Activated CD4-positive, alpha-beta T cell treated with anti-CD3 and anti-CD28 coated beads, Interleukin-2, amount 10 ng/mL, durations not matched to agents 7 days and 5 days (primary cell): ENCODE data around the gene CHRM1. TPM values are rescaled to one million over a fixed set of nuclear protein-coding genes. Genes with fewer than 3 reads are reported as not detected.
"Not testable (repeated sequence)": the region's sequence is repeated elsewhere in the genome, so short reads cannot be mapped to it uniquely, and the experiment has no call there.

ENCODE experiments used
- CTCF ChIA-PET: fragments of 350-600 bp; sonication (Branson Sonifier 250); formaldehyde crosslinking; loops from one replicate; lab custom pipeline; 2021; ENCODE audit warnings: antibody characterized with exemption; lab: Charles Lee
- POLR2A ChIA-PET: fragments of 350-600 bp; sonication (Branson Sonifier 250); formaldehyde crosslinking; loops from one replicate; lab custom pipeline; 2021; ENCODE audit warnings: antibody characterized with exemption; lab: Charles Lee
- DNase-seq: peaks from one replicate; pipeline ENCODE4 v3.0.0-alpha.2; 2020
- H3K27ac Mint-ChIP-seq: one replicate; pipeline ENCODE4 v1.8.0; 2021; ENCODE audit warnings: mild to moderate bottlenecking, moderate library complexity, mixed read lengths
- H3K27me3 Mint-ChIP-seq: one replicate; pipeline ENCODE4 v1.8.0; 2021; ENCODE audit warnings: mixed read lengths
- H3K36me3 Mint-ChIP-seq: one replicate; pipeline ENCODE4 v1.8.0; 2021; ENCODE audit warnings: low read depth, mixed read lengths
- H3K4me1 Mint-ChIP-seq: one replicate; pipeline ENCODE4 v1.8.0; 2021; ENCODE audit warnings: mixed read lengths
- H3K4me3 Mint-ChIP-seq: one replicate; pipeline ENCODE4 v1.8.0; 2021; ENCODE audit warnings: mild to moderate bottlenecking, moderate library complexity, mixed read lengths
- H3K9me3 Mint-ChIP-seq: one replicate; pipeline ENCODE4 v1.8.0; 2021; ENCODE audit warnings: mixed read lengths
- total RNA-seq, 2 experiments: library from RNA; stranded (reverse); gene quantifications; one replicate each; pipeline ENCODE4 v1.2.3, GENCODE V29; 2021

CHRM1 gene
- total RNA-seq, 2 experiments from 2014 or later = not detected

GRCh38 chr11:62875698-62876478 lies 45.3 kb downstream of the CHRM1 start:
- CTCF ChIA-PET = interaction anchor here (0.7 to 1.0 kb wide), 2 partner anchors 38 to 72 kb away, joined by 3 read pairs; no protein-coding TSS in a partner anchor
- no peak overlapping the region for H3K27ac Mint-ChIP-seq
- no peaks in the 10 kb centered on the region for H3K27me3 Mint-ChIP-seq
- H3K4me1 Mint-ChIP-seq = peaks cover 19% of the 10 kb centered on the region
- POLR2A ChIA-PET = interaction anchor here (0.9 kb wide), 1 partner anchor 35 kb away, joined by 3 read pairs; no protein-coding TSS in a partner anchor
- DNase-seq = no peak
- peaks cover 15% of the 10 kb centered on the region for H3K36me3 Mint-ChIP-seq
- H3K4me3 Mint-ChIP-seq = no peak overlapping the region
- H3K9me3 Mint-ChIP-seq = no peaks in the 10 kb centered on the region

GRCh38 chr11:62874851-62875250 lies 46.3 kb downstream of the CHRM1 start:
- ChIA-PET CTCF (interaction anchor here (0.6 to 1.1 kb wide), 3 partner anchors 8 to 115 kb away, joined by 3 to 4 read pairs (median 3); no protein-coding TSS in a partner anchor), POLR2A (interaction anchor here (0.8 kb wide), 1 partner anchor 34 kb away, joined by 3 read pairs; no protein-coding TSS in a partner anchor)

GRCh38 chr11:62865635-62866034 lies 55.5 kb downstream of the CHRM1 start:
- Mint-ChIP-seq H3K9me3 (no peaks in the 10 kb centered on the region), H3K4me1 (peaks cover 23% of the 10 kb centered on the region), H3K36me3 (peaks cover 2% of the 10 kb centered on the region), H3K27me3 (no peaks in the 10 kb centered on the region), H3K4me3 (no peak overlapping the region), H3K27ac (no peak overlapping the region)
- DNase-seq = no peak
- CTCF ChIA-PET = interaction anchor here (0.8 to 5.6 kb wide), 6 partner anchors 10 to 106 kb away, joined by 3 to 35 read pairs (median 4); partner anchors contain the start of gene SLC3A2
- POLR2A ChIA-PET = interaction anchor here (1.0 kb wide), 1 partner anchor 9 kb away, joined by 3 read pairs; no protein-coding TSS in a partner anchor

More at GRCh38 chr11:62874851-62875250, 46.3 kb downstream of the CHRM1 start:
- no peak overlapping the region for H3K4me3 Mint-ChIP-seq
- H3K4me1 Mint-ChIP-seq = peaks cover 11% of the 10 kb centered on the region
- H3K36me3 Mint-ChIP-seq = peaks cover 13% of the 10 kb centered on the region
- no peak overlapping the region for H3K27ac Mint-ChIP-seq
- no peak for DNase-seq
- H3K9me3 Mint-ChIP-seq = no peaks in the 10 kb centered on the region
- H3K27me3 Mint-ChIP-seq = no peaks in the 10 kb centered on the region

- H3K36me3 Mint-ChIP-seq = peaks cover 4% of the 10 kb centered on the region
- CTCF ChIA-PET = interaction anchor here (0.6 to 5.6 kb wide), 10 partner anchors 8 to 193 kb away, joined by 3 to 35 read pairs (median 4); partner anchors contain the start of genes SLC3A2 and ZBTB3
- no peak overlapping the region for H3K27ac Mint-ChIP-seq
- no peaks in the 10 kb centered on the region for H3K27me3 Mint-ChIP-seq
- DNase-seq = no peak
- POLR2A ChIA-PET = interaction anchor here (1.6 kb wide), 1 partner anchor 23 kb away, joined by 4 read pairs; no protein-coding TSS in a partner anchor
- no peaks in the 10 kb centered on the region for H3K9me3 Mint-ChIP-seq
- H3K4me1 Mint-ChIP-seq = peaks cover 37% of the 10 kb centered on the region
- no peak overlapping the region for H3K4me3 Mint-ChIP-seq
Measured at GRCh38 chr11:62863687-62864335, 57.4 kb downstream of the CHRM1 start.

GRCh38 chr11:62861564-62862192 lies 59.5 kb downstream of the CHRM1 start:
- POLR2A ChIA-PET = interaction anchor here (1.0 kb wide), 1 partner anchor 136 kb away, joined by 3 read pairs; no protein-coding TSS in a partner anchor
- H3K9me3 Mint-ChIP-seq, H3K27ac Mint-ChIP-seq, DNase-seq, H3K27me3 Mint-ChIP-seq, H3K4me3 Mint-ChIP-seq, H3K36me3 Mint-ChIP-seq: not testable (repeated sequence)
- CTCF ChIA-PET = interaction anchor here (0.6 to 5.6 kb wide), 10 partner anchors 11 to 1856 kb away, joined by 3 to 35 read pairs (median 3); partner anchors contain the start of genes SLC3A2 and TMEM179B
- peaks cover 52% of the 10 kb centered on the region for H3K4me1 Mint-ChIP-seq

- ChIA-PET CTCF (interaction anchor here (0.6 to 5.6 kb wide), 9 partner anchors 10 to 1049 kb away, joined by 3 to 35 read pairs (median 3); partner anchors contain the start of genes SLC3A2 and TMEM179B), POLR2A (interaction anchor here (0.6 to 1.0 kb wide), 2 partner anchors 76 to 135 kb away, joined by 3 to 4 read pairs; no protein-coding TSS in a partner anchor)
- peaks cover 57% of the 10 kb centered on the region for H3K4me1 Mint-ChIP-seq
- H3K27ac Mint-ChIP-seq = peak overlapping the region; percentile 74
- no peaks in the 10 kb centered on the region for H3K27me3 Mint-ChIP-seq
- no peaks in the 10 kb centered on the region for H3K9me3 Mint-ChIP-seq
- H3K4me3 Mint-ChIP-seq = no peak overlapping the region
- no peak for DNase-seq
- peaks cover 3% of the 10 kb centered on the region for H3K36me3 Mint-ChIP-seq
Measured at GRCh38 chr11:62860835-62861563, 60.2 kb downstream of the CHRM1 start.

- H3K9me3 Mint-ChIP-seq, H3K27me3 Mint-ChIP-seq, CTCF ChIA-PET, DNase-seq, POLR2A ChIA-PET, H3K4me3 Mint-ChIP-seq: not testable (repeated sequence)
- Mint-ChIP-seq H3K4me1 (peaks cover 61% of the 10 kb centered on the region), H3K36me3 (peaks cover 15% of the 10 kb centered on the region), H3K27ac (peak overlapping the region; percentile 19)
Measured at GRCh38 chr11:62859281-62859703, 61.9 kb downstream of the CHRM1 start.

Other genes starting within 250 kb of the CHRM1 start
- gene UQCC3, start 249.7 kb downstream of the CHRM1 start, total RNA-seq = 1 to 10 TPM; 6.7 to 7.4 TPM
- gene LBHD1, start 249.1 kb downstream of the CHRM1 start, total RNA-seq = 10 to 100 TPM; 19.5 to 21.3 TPM
- gene UBXN1, start 242.3 kb downstream of the CHRM1 start, total RNA-seq = 100 to 1,000 TPM; 126 to 146 TPM
- gene LRRN4CL, start 231.8 kb downstream of the CHRM1 start, total RNA-seq = under 1 TPM; 0.17 to 0.40 TPM
- 10 to 100 TPM; 28.3 to 41.0 TPM for gene BSCL2, start 213.9 kb downstream of the CHRM1 start, total RNA-seq
- gene GNG3, start 213.7 kb downstream of the CHRM1 start, total RNA-seq = not detected
- gene HNRNPUL2, start 193.9 kb downstream of the CHRM1 start, total RNA-seq = 10 to 100 TPM; 67.9 to 69.0 TPM
- 10 to 100 TPM; 51.1 to 59.9 TPM for gene TTC9C, start 192.9 kb downstream of the CHRM1 start, total RNA-seq
- gene ZBTB3, start 167.2 kb downstream of the CHRM1 start, total RNA-seq = 10 to 100 TPM; 14.3 to 18.5 TPM
- 10 to 100 TPM; 87.2 to 99.8 TPM for gene POLR2G, start 159.8 kb downstream of the CHRM1 start, total RNA-seq
- gene TAF6L, start 150.0 kb downstream of the CHRM1 start, total RNA-seq = 10 to 100 TPM; 17.7 to 19.4 TPM
- 10 to 100 TPM; 46.8 to 55.9 TPM for gene TMEM179B, start 134.0 kb downstream of the CHRM1 start, total RNA-seq
- 10 to 100 TPM; 17.9 to 19.4 TPM for gene TMEM223, start 129.4 kb downstream of the CHRM1 start, total RNA-seq
- gene NXF1, start 115.9 kb downstream of the CHRM1 start, total RNA-seq = 100 to 1,000 TPM; 110 to 121 TPM
- 10 to 100 TPM; 34.1 to 41.0 TPM for gene STX5, start 89.3 kb downstream of the CHRM1 start, total RNA-seq
- under 1 TPM in 1 of 2 experiments, not detected in 1; 0.48 TPM for gene TEX54, start 88.5 kb downstream of the CHRM1 start, total RNA-seq
- gene WDR74, start 81.8 kb downstream of the CHRM1 start, total RNA-seq = 10 to 100 TPM; 53.8 to 60.4 TPM
- 100 to 1,000 TPM; 153 to 157 TPM for gene SLC3A2, start 40.5 kb downstream of the CHRM1 start, total RNA-seq
- not detected for gene SLC22A6, start 63.6 kb upstream of the CHRM1 start, total RNA-seq
- gene SLC22A8, start 94.5 kb upstream of the CHRM1 start, total RNA-seq = not detected
- not detected for gene SLC22A24, start 222.9 kb upstream of the CHRM1 start, total RNA-seq